Suprapubic skin (tissue), 3 donors: ENCODE results near the gene INTS14.

Experiments used
- EP300 ChIP-seq: sonication (generic); formaldehyde crosslinking; IDR thresholded peaks from one replicate; pipeline ENCODE4 v1.6.1; 2017; ENCODE audit warnings: antibody characterized with exemption
- POLR2A ChIP-seq, 2 donors: fragments of 450-650 bp; IDR thresholded peaks; one replicate each; pipeline ENCODE4 v1.6.1; 2017; ENCODE audit warnings: antibody characterized with exemption in 2 of 2, mild to moderate bottlenecking in 2 of 2, moderate library complexity in 2 of 2
- TF ChIP-seq, protein P1 (sequence below), 2 donors: fragments of 200-600 bp in 1 of 2; fragments of 450-650 bp in 1 of 2; sonication (generic) in 1 of 2; IDR thresholded peaks; one replicate each; pipeline ENCODE4 v1.5.1; 2016 to 2019; ENCODE audit warnings: antibody characterized with exemption in 2 of 2, mild to moderate bottlenecking in 1 of 2, moderate library complexity in 1 of 2

DNA sequence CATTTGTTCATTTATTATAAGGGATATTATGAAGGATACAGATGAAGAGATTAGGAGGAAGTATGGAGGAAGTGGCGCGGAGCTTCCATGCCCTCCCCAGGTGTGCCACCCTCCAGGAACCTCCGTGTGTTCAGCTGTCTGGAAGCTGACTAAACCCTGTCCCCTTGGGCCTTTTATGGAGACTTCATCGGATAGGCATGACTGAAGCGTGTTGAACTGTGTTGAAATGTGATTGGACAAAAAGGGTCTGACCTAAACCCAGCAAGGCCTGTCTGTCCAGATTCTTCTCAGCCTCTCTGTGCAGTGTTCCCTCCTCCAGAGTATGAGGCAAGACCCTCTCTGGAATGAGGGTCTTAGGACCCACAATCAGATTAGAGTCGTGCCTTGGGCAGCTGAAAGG lies 49.0 kb downstream of the INTS14 start:
- TF ChIP-seq EP300, result no peak
- TF ChIP-seq, protein P1, sequence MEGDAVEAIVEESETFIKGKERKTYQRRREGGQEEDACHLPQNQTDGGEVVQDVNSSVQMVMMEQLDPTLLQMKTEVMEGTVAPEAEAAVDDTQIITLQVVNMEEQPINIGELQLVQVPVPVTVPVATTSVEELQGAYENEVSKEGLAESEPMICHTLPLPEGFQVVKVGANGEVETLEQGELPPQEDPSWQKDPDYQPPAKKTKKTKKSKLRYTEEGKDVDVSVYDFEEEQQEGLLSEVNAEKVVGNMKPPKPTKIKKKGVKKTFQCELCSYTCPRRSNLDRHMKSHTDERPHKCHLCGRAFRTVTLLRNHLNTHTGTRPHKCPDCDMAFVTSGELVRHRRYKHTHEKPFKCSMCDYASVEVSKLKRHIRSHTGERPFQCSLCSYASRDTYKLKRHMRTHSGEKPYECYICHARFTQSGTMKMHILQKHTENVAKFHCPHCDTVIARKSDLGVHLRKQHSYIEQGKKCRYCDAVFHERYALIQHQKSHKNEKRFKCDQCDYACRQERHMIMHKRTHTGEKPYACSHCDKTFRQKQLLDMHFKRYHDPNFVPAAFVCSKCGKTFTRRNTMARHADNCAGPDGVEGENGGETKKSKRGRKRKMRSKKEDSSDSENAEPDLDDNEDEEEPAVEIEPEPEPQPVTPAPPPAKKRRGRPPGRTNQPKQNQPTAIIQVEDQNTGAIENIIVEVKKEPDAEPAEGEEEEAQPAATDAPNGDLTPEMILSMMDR (IDR thresholded peaks at IDR 0.05), result no peak
- no peak for TF ChIP-seq POLR2A (IDR thresholded peaks at IDR 0.05)
